Fibroblast of skin of left quadriceps (primary cell): Measurements from ENCODE around the gene C2.
"Not testable (repeated sequence)": the region's sequence is repeated elsewhere in the genome, so short reads cannot be mapped to it uniquely, and the experiment has no call there.

ENCODE experiments used
- DNase-seq, 2 experiments: peaks; one replicate each; pipeline ENCODE4 v3.0.0-alpha.2; 2013; ENCODE audit warnings: low read depth in 2 of 2

Gene C2

DNA sequence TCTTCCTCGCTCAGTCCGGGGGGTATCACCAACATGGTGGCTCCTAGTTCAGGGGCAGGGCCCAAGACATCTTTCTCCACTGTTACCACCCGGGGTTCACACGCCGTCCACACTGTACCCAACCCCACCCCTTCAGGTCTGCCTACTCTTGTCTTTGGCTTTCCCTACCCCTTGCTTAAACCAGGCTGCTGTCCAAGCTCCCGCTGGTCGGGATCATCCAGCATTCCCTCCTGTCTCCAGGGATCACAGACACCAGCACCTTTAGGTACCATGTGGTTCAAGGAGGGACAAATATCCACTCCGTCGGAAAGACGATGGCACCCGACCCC lies 30.9 kb downstream of the C2 start:
- DNase-seq = no peak

DNA sequence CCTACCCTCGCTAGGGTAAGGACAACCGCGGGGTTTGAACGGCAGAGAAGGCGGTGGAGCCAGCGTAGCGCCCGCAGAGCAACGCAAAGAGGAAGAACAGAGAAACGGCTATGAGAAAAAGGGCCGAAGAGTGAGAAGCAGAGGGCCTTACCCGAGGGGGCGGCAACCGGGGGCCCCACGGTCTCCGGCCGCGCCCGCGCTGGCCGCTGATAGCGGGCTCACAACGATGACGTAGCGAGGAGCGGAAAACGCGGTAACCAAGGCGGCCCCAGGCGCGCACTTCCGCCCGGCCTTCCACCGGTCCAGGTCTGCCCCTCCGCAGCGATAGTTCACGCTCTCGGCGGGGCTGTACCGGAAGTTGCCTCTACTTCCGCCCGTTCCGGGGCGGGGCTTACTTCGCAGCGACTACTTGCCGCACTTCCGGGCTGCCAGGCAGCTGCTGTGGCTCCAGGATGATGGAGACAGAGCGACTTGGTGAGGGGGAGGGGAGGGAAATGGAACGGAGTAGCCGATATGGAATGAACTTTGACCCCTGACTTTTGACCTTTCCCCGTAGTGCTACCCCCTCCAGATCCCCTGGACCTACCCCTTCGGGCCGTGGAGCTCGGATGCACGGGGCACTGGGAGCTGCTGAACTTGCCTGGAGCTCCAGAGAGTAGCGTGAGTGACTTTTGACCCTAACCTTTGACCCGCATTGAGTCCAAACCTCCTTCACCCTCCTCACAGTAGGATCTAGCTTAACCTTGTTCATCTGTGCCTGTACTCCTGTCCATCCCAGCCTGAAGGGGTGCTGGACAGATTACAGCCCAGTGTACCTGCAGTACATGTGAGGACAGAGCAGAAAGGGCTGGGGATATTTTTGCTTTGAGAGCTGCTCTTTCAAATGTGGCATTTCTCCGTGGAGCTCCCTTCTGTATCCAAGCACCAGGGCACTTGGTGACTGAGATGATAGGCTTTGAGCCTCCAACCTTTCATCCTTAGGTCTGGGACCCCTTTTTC lies 31.5 kb downstream of the C2 start, which contains the start of the genes NELFE and SKIC2:
TSS of gene NELFE (minus strand) at position 231 of the 999 bp plus-strand sequence. CDS start 525 bp downstream, outside the sequence.
TSS of gene SKIC2 (plus strand) at position 435 of the 999 bp plus-strand sequence. CDS start at position 453, 18 bp downstream.
- DNase-seq = peak; percentile 94 to 95

DNA sequence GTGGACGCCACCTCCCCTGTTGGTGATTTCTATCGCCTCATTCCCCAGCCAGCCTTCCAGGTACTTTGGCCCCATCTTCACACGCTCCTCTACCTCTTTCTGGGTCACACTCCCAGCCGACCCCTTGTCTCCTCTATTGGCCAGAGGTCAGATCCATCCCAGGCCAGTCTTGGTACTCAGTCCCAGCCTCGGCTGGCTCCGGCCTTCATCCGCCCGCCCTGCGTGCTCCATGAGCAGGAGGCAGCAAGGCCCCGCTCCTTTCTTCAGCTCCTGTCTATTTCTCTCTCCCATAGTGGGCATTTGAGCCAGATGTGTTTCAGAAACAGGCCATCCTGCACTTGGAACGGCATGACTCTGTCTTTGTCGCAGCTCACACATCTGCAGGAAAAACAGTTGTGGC lies 34.1 kb downstream of the C2 start:
- no peak for DNase-seq

DNA sequence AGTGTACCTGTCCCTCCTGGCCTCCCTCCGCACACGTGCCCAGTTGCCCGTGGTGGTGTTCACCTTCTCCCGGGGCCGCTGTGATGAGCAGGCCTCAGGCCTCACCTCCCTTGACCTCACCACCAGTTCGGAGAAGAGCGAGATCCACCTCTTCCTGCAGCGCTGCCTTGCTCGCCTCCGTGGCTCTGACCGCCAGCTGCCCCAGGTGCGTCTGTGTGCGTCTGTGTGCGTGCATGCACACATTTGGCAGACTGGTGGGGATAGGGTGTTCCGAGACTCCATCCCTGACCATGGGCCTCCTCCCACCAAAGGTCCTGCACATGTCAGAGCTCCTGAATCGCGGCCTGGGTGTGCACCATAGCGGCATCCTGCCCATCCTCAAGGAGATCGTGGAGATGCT lies 36.4 kb downstream of the C2 start:
- DNase-seq = no peak

DNA sequence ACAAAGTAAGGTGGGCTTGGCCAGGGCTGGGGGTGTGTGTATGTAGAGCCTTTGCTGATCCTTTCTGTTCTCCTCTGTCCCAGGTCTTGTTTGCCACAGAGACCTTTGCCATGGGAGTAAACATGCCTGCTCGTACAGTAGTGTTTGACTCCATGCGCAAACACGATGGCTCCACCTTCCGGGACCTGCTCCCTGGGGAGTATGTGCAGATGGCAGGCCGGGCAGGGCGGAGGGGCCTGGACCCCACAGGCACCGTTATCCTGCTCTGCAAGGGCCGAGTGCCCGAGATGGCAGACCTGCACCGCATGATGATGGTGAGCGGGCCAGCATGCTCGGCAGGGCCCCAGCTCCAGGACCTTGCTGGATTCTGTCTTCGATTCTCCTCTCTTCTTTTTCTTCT lies 38.2 kb downstream of the C2 start:
- no peak for DNase-seq

DNA sequence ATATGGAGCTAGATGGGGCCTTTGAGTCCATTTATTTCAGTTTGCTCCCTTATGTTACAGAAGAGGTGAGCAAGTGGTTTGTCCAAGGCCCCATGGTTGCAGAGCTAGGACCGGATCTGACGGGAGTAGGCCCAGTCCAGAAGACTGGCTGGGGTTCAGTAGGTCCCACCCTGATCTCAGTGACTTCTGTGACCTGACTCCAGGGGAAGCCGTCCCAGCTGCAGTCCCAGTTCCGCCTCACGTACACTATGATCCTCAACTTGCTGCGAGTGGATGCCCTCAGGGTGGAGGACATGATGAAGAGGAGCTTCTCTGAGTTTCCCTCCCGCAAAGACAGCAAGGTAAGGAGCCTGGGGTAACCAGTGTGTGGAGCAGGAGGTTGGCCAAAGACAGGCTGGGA lies 39.0 kb downstream of the C2 start:
- DNase-seq = no peak

DNA sequence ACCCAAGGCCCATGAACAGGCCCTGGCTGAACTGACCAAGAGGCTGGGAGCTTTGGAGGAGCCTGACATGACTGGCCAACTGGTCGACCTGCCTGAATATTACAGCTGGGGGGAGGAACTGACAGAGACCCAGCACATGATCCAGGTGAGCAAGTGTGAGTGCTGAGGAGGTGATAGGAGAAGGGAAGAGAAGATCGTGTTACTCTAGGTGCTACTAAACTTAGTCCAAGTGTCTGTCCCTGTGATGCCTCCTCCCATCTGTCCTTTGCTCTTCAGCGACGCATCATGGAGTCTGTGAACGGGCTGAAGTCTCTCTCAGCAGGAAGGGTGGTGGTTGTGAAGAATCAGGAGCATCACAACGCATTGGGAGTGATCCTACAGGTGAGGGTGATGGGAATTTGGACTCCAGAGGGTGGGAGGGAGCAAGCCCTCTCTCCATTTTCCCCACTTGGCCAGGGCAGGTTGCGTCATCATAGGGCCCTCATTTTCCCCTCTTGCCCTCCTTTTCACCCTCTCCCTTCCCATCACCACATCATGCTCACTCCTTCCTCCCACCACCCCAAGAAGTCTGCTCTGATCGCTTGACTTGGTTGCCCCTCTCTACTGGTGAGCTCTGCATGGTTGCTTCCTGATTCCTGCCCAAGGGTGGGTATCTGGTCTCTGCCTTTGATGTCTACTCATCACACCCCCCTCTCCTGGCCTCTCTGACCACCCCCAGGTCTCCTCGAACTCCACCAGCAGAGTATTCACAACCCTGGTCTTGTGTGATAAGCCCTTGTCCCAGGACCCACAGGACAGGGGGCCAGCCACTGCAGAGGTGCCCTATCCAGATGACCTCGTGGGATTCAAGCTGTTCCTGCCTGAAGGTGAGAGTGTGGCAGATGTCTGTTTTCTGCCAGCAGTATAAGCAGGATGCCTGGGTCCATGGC lies 39.7 kb downstream of the C2 start:
- DNase-seq = no peak

DNA sequence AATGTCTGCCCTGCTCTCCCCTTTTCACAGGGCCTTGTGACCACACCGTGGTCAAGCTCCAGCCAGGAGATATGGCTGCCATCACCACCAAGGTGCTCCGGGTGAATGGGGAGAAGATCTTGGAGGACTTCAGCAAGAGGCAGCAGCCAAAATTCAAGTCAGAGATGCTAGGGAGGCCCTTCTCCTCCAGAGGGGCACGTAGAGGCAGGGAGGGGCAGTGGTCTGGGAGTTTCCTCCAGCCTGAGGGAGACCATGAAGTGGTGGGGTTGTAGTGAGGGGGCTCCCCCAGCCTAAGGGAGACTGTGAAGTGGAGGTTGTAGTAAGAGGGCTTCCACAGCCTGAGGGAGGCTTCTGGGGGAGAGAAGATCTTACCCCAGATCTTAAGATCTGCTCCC lies 40.4 kb downstream of the C2 start:
- no peak for DNase-seq

DNA sequence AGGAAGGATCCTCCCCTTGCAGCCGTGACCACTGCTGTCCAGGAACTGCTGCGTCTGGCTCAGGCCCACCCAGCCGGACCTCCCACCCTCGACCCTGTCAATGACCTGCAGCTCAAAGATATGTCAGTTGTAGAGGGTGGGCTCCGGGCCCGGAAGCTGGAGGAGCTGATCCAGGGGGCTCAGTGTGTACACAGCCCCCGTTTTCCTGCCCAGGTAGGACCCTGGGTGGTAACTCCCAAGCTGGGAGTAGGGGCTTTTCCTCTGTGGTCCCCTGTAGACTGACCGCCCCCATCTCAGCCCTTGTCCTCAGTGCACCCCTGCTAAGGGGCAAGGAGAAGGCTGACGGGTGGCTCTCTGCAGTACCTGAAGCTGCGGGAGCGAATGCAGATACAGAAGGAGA lies 40.8 kb downstream of the C2 start:
- no peak for DNase-seq

DNA sequence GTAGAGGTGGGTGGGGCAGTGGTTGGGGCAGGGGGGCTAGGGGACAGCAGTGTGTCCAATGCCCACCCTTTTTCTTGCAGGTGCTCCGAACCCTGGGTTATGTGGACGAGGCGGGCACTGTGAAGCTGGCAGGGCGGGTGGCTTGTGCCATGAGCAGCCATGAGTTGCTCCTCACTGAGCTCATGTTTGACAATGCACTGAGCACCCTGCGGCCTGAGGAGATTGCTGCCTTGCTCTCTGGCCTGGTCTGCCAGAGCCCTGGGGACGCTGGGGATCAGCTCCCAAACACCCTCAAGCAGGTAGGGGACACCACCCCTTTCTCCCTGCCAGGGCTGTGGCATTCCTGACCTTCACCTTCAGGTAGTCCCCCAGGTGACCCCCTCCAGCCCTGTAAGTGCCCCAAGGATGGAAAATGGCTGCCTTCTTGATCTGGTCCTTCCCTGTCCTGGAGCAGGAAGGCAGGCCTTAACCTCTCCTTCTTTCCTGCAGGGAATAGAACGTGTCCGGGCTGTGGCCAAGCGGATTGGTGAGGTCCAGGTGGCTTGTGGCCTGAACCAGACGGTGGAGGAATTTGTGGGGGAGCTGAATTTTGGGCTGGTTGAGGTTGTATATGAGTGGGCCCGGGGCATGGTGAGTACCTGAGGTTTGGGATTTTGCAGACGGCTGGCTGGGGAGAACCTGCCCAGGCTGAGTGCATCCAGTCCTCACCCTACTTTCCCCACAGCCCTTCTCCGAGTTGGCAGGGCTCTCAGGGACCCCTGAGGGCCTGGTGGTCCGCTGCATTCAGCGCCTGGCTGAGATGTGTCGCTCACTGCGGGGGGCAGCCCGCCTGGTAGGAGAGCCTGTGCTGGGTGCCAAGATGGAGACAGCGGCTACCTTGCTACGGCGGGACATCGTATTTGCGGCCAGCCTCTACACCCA lies 41.5 kb downstream of the C2 start:
- DNase-seq = no peak

DNA sequence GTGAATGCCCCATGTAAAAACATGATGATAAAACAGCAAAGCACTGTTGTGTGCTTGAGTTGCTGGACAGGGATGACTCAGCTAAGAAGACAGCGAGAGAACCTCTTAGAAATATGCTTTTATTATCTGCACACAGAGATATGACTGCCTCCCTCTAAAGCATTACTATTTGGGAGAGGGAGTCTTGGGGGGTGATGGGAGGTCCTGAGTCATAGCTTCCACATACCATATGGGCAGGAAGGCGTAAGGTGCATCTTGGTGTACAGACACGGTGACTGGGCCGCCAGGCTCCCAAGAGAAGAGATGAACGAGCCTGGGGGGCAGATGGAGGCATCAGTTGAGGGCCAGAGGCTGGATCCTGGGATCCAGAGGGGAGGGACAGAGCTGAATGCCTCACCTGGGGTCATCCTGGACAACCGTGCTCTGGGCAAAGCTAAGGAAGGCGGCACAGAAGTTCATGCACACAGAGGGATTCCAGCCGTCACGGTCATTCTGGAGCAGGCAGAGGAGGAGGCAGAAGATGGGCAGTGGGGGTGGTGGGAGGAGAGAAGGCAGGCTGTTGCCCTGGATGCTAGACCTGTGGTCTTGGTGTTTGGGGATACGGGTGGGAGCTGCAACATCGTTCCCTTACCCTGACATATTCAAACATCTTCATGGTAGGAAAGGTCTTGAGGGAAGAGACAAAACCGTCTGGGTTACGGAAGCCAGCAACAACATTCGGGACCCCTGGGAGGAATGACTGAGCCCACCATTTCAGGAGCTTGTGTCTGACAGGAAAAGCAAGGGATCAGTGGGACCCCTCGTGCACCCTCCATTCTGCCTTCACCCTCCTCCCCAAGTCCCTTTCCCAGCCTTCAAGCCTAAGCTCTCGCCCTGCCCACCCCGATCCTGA lies 42.4 kb downstream of the C2 start:
- no peak for DNase-seq

DNA sequence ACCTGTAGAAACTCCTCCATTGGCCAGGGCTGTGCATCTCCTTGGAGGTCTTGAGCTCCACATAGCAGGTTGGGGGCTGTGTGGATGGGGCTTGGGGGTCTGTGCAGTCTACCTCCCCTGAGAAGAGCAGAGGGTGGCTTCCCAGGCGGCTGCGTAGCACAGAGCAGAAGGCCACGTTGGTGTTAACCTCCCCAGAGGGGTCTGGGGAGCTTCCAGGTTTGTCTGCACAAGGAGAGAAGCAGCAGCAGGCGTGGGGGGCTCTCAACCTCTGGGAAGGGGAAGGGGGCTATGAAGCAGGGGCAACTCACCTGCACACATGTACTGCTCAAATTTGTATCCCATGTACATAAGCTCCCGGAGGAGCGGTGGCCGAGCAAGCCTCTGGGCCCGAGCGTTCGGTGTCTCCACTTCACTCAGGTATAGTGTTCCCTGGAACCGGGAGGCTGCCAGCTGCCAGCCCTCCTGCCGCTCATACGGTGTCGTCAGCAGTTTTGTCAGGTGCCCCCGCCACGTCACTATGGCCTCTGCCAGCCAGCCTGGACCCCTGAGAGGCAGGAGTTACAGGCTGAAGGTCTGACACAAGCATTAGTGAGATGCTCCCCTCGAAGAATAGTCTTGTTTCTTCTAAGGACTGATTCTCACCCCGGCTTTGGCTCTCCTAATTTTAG lies 43.2 kb downstream of the C2 start:
- DNase-seq = no peak

DNA sequence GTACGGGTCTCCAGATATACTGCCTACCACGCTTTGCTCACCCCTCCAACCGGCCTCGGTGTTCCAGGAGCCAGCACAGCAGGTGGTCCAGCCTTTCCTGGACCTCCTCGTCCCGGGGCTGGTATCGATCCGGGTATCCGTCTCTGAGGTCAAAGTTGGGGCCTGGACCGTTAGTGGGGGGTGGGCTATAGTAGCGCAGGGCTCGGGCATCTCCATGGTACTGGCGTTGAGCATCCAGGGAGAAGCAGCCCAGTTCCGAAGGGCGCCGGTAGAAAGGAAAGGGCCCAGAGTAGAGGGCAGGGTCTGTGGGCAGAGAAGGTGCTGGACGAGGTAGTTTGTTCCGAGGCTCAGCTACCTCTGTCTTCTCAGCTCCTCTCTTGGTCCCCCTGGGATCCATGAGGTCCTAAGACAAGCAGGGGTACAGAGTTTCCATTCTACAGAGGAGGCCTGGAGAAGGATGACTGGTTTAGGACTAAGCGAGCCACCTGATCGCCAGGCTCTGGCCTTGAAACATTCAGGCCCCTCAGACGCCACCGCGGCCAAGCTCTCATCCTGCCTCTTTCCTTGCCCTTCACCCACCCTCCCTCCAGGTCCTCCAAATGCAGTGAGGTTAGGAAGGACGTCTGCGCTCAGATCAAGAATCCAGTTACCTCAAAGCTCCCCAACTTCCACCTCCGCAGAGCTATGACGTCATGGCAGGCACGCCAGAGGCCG lies 43.9 kb downstream of the C2 start:
- DNase-seq = no peak

DNA sequence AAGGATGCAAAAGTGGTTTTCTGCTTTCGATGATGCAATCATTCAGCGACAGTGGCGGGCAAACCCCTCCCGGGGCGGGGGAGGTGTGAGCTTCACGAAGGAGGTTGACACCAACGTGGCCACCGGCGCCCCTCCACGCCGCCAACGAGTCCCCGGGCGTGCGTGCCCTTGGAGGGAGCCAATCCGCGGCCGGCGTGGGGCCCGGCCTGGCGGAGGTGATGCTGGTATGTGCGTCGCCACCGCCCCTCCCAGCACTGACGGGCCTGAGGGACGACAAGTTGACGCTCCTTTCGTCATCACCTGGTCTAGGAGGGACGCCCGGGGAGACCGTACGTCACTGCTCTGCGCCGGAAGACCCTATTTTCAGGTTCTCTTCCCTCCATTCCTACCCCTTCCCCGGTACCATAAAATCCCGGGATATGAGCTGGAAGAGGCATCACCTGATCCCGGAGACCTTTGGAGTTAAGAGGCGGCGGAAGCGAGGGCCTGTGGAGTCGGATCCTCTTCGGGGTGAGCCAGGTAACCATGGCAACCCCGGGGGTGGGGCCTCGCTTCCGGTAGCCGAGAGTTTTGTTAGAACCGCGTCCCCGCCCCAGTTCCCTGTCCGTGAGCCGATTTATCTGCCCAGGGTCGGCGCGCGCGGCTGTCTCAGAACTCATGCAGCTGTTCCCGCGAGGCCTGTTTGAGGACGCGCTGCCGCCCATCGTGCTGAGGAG lies 44.6 kb downstream of the C2 start, which contains the start of gene DXO:
TSS of gene DXO (minus strand) at position 146 of the 716 bp plus-strand sequence. CDS start 463 bp downstream, outside the sequence.
- DNase-seq = peak; percentile 97

DNA sequence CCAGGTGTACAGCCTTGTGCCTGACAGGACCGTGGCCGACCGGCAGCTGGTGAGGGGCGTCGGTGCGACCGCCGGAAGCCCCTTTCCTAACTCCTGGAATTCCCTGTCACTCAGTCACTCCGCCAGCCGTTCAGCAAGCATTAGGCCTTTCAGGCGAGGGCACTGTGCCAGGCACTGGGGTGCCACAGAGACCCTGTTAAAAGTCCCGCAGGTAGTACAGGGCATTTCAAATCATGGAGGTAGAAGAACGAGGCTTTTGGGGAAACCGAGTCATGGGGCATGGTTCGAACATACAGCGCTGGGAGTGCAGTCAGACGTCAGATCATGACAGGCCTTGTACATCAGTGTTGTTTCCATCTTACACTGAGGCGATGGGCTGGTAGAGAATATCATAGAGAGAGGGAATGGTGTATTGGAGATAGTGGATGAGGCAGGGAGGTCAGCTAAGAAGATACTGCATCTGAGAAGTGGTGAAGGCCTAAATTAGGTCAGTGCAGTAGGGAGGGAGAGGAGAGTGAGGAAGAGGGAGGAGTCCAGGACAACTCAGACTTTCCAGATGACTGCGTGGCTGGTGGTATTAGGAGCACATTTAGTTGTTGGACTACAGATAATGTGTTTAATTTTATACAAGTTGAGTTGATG lies 45.3 kb downstream of the C2 start:
- DNase-seq = no peak

DNA sequence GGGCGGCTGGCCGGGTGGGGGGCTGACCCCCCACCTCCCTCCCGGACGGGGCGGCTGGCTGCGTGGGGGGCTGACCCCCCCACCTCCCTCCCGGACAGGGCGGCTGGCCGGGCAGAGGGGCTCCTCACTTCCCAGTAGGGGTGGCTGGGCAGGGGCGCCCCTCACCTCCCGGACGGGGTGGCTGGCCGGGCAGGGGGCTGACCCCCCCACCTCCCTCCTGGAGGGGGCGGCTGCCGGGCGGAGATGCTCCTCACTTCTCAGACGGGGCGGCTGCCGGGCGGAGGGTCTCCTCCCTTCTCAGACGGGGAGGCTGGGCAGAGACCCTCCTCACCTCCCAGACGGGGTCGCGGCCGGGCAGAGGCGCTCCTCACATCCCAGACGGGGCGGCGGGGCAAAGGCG lies 48.5 kb downstream of the C2 start:
- not testable (repeated sequence) for DNase-seq

DNA sequence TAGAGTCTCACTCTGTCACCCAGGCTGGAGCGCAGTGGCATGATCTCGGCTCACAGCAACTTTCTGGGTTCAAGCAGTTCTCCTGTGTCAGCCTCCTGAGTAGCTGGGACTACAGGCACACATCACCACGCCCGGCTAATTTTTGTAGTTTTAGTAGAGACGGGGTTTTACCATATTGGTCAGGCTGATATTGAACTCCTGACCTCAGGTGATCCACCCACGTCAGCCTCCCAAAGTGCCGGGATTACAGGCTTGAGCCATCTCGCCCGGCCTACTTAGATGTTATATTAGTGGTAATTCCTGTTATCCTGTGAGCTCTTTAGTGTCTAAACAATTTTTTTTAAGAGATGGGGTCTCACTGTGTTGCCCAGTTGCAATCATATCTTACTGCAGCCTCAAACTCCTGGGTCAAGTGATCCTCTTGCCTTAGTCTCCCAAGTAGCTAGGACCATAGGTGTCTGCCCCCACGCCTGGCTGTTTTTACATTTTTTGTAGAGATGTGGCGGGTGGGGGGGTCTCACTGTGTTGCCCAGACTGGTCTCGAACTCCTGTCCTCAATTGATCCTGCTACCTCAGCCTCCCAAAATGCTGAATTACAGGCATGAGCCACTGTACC lies 50.4 kb downstream of the C2 start:
- no peak for DNase-seq
